ENCODE measurements around the gene XRCC4.

- TF ChIP-seq CTCF (IDR thresholded peaks at IDR 0.05; ENCODE audit: low read depth, low read length) (no peak), POLR2A (IDR thresholded peaks at IDR 0.05; ENCODE audit: extremely low read depth, insufficient read length) (no peak), MAX (IDR thresholded peaks at IDR 0.05; ENCODE audit: low read depth, low read length) (no peak)
Observed at GRCh38 chr5:83126501-83126900, 49.2 kb downstream of the XRCC4 start.

Data from NB4 (cell line).